BJ (cell line): Measurements from ENCODE around the gene CEP97. TPM values are rescaled to one million over a fixed set of nuclear protein-coding genes. Genes with fewer than 3 reads are reported as not detected.
"Not testable (repeated sequence)": the region's sequence is repeated elsewhere in the genome, so short reads cannot be mapped to it uniquely, and the experiment has no call there.

Experiments
- CTCF ChIA-PET: fragments of 350-600 bp; formaldehyde crosslinking; extraction: SDS; loops from one replicate; lab custom pipeline; 2021; ENCODE audit warnings: antibody characterized with exemption, inconsistent platforms; lab: Yijun Ruan, JAX
- POLR2A ChIA-PET: fragments of 300-600 bp; sonication (Branson Sonifier 250); formaldehyde crosslinking; extraction: SDS; loops from one replicate; lab custom pipeline; 2021; ENCODE audit warnings: antibody characterized with exemption; lab: Charles Lee
- DNase-seq: peaks from one replicate; pipeline ENCODE4 v3.0.0-alpha.2; 2011; ENCODE audit warnings: low read depth
- H3K27me3 ChIP-seq: 2 replicates; pipeline ENCODE4 v1.6.0; 2011; ENCODE audit warnings: low read length; ENCODE audit not compliant: control insufficient read depth, insufficient read depth
- H3K36me3 ChIP-seq: 2 replicates; pipeline ENCODE4 v1.5.1; 2011; ENCODE audit warnings: low read length; ENCODE audit not compliant: control insufficient read depth, insufficient read depth
- H3K4me3 ChIP-seq: 2 replicates; pipeline ENCODE4 v1.5.1; 2011; ENCODE audit warnings: low read depth, mild to moderate bottlenecking, control low read depth, low read length
- polyA plus RNA-seq: library from polyadenylated mRNA; depleted of rRNA; stranded (reverse); fragments of >200 nt; gene quantifications from 2 replicates; pipeline ENCODE4 v1.2.3, GENCODE V29; 2011
- TF ChIP-seq, protein P1 (sequence below): IDR thresholded peaks from 2 replicates; pipeline ENCODE4 v1.5.1; 2011; ENCODE audit warnings: low read depth, mild to moderate bottlenecking, control low read depth, inconsistent platforms, low read length, moderate library complexity; ENCODE audit not compliant: insufficient read depth

Gene CEP97
- polyA plus RNA-seq, 1 experiment = 1.2 TPM

DNA sequence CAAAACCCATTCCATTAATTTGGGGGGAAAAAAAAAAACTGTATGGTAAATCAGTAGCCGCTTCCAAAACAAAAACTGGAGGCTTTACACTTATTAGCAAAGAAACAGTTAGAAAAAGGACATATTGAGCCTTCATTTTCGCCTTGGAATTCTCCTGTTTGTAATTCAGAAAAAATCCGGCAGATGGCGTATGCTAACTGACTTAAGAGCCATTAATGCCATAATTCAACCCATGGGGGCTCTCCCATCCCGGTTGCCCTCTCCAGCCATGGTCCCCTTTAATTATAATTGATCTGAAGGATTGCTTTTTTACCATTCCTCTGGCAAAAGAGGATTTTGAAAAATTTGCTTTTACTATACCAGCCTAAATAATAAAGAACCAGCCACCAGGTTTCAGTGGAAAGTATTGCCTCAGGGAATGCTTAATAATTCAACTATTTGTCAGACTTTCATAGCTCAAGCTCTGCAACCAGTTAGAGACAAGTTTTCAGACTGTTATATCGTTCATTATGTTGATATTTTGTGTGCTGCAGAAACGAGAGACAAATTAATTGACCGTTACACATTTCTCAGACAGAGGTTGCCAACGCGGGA lies 28.5 kb upstream of the CEP97 start:
- TF ChIP-seq, protein P1, sequence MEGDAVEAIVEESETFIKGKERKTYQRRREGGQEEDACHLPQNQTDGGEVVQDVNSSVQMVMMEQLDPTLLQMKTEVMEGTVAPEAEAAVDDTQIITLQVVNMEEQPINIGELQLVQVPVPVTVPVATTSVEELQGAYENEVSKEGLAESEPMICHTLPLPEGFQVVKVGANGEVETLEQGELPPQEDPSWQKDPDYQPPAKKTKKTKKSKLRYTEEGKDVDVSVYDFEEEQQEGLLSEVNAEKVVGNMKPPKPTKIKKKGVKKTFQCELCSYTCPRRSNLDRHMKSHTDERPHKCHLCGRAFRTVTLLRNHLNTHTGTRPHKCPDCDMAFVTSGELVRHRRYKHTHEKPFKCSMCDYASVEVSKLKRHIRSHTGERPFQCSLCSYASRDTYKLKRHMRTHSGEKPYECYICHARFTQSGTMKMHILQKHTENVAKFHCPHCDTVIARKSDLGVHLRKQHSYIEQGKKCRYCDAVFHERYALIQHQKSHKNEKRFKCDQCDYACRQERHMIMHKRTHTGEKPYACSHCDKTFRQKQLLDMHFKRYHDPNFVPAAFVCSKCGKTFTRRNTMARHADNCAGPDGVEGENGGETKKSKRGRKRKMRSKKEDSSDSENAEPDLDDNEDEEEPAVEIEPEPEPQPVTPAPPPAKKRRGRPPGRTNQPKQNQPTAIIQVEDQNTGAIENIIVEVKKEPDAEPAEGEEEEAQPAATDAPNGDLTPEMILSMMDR = peak; percentile 65
- no peaks in the 10 kb centered on the region for H3K36me3 ChIP-seq
- no peaks in the 10 kb centered on the region for H3K27me3 ChIP-seq
- H3K4me3 ChIP-seq = no peak overlapping the region
- POLR2A ChIA-PET = no interaction called here
- no peak for DNase-seq
- CTCF ChIA-PET = interaction anchor here (0.6 to 1.3 kb wide), 8 partner anchors 11 to 1025 kb away, joined by 3 to 6 read pairs (median 4); no protein-coding TSS in a partner anchor

- ChIA-PET POLR2A (no interaction called here), CTCF (interaction anchor here (0.5 to 1.8 kb wide), 3 partner anchors 25 to 101 kb away, joined by 3 to 5 read pairs (median 3); partner anchors contain the start of gene ZBTB11)
- DNase-seq = no peak
- Histone ChIP-seq H3K27me3 (peaks cover 1% of the 10 kb centered on the region; the same call in 1 of the 2 replicates), H3K36me3 (no peaks in the 10 kb centered on the region), H3K4me3 (no peak overlapping the region)
- TF ChIP-seq, protein P1 = no peak
These were observed 22.4 kb upstream of the CEP97 start for GRCh38 chr3:101701696-101702634.

DNA sequence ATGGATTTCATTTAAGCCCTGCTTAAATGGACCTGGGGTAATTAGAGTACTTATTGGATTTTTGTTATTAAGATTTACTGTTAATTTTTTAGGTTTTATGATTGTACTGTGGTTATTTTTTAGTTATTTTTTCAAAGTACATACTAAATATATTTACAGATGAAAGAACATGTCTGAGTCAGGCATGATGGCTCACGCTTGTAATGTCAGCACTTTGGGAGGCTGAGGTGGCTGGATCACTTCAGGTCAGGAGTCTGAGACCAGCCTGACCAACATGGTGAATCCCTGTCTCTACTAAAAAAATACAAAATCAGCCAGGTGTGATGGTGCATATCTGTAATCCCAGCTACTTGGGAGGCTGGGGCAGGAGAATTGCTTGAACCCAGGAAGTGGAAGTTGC lies 21.7 kb upstream of the CEP97 start:
- no peak overlapping the region for H3K4me3 ChIP-seq
- H3K36me3 ChIP-seq = no peaks in the 10 kb centered on the region
- ChIA-PET CTCF (interaction anchor here (0.5 to 1.8 kb wide), 3 partner anchors 25 to 100 kb away, joined by 3 to 5 read pairs (median 3); partner anchors contain the start of gene ZBTB11), POLR2A (no interaction called here)
- TF ChIP-seq, protein P1 = no peak
- H3K27me3 ChIP-seq = peaks cover 1% of the 10 kb centered on the region; the same call in 1 of the 2 replicates
- no peak for DNase-seq

DNA sequence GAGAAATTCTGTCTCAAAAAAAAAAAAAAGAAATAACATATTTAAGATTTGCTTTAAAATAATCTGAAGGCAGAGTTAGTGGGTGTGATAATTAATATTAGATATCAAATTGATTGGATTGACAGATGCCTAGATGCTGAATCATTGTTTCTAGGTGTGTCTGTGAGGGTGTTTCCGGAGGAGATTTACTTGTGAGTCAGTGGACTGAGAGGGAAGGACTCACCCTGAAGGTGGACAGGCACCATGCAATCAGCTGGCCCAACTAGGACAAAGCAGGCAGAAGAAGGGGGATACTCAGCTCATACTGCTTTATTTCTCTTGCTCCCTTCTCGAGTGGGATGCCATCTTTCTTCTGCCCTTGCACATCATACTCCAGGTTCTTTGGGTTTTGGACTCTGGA lies 21.2 kb upstream of the CEP97 start:
- DNase-seq = no peak
- ChIA-PET POLR2A (no interaction called here), CTCF (no interaction called here)
- TF ChIP-seq, protein P1 = no peak
- no peak overlapping the region for H3K4me3 ChIP-seq
- H3K27me3 ChIP-seq = peaks cover 1% of the 10 kb centered on the region; the same call in 1 of the 2 replicates
- no peaks in the 10 kb centered on the region for H3K36me3 ChIP-seq

DNA sequence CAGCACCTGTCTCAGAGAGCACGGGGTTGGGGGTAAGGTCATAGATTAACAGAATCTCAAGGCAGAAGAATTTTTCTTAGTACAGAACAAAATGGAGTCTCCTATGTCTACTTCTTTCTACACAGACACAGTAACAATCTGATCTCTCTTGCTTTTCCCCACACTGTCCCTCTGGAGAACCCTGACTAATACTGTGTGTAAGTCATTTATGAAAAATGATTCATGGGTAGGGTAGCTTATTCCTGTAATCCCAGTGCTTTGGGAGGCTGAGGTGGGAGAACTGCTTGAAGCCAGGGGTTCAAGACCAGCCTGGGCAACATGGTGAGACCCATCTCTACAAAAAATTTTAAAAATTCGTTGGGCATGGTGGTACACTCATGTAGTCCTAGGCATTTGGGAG lies 19.8 kb upstream of the CEP97 start:
- H3K27me3 ChIP-seq, H3K4me3 ChIP-seq, H3K36me3 ChIP-seq, DNase-seq, POLR2A ChIA-PET: not testable (repeated sequence)
- CTCF ChIA-PET = interaction anchor here (1.2 to 1.3 kb wide), 2 partner anchors 19 to 27 kb away, joined by 3 to 4 read pairs; partner anchors contain the start of gene ZBTB11
